Loucy (cell line): Measurements from ENCODE around the gene ACRV1.

Experiments
- H2AFZ ChIP-seq: fragments of 200-600 bp; sonication (generic); 2 replicates; pipeline ENCODE4 v1.6.0; 2016; ENCODE audit warnings: antibody characterized with exemption, mild to moderate bottlenecking, low read length, moderate library complexity
- H3F3A ChIP-seq: fragments of 200-600 bp; 2 replicates; pipeline ENCODE4 v1.6.0; 2016; ENCODE audit warnings: antibody characterized with exemption, low read depth, mild to moderate bottlenecking
- H3K27me3 ChIP-seq: fragments of 200-600 bp; sonication (generic); 2 replicates; pipeline ENCODE4 v1.6.1; 2014; ENCODE audit warnings: low read length, mild to moderate bottlenecking; ENCODE audit not compliant: insufficient read depth, poor library complexity, severe bottlenecking
- H3K36me3 ChIP-seq: fragments of 200-600 bp; sonication (generic); 2 replicates; pipeline ENCODE4 v1.6.1; 2016; ENCODE audit warnings: low read length; ENCODE audit not compliant: insufficient read depth
- H3K4me1 ChIP-seq: fragments of 200-600 bp; sonication (generic); 2 replicates; pipeline ENCODE4 v1.5.1; 2014; ENCODE audit warnings: low read length, mild to moderate bottlenecking; ENCODE audit not compliant: insufficient read depth, poor library complexity, severe bottlenecking
- H3K4me2 ChIP-seq: fragments of 200-600 bp; sonication (generic); 2 replicates; pipeline ENCODE4 v1.6.0; 2014; ENCODE audit warnings: antibody characterized with exemption, low read length, low read depth, mild to moderate bottlenecking; ENCODE audit not compliant: poor library complexity, severe bottlenecking
- H3K4me3 ChIP-seq: fragments of 200-600 bp; sonication (generic); 2 replicates; pipeline ENCODE4 v1.5.1; 2014; ENCODE audit warnings: low read length, mild to moderate bottlenecking, mixed read lengths; ENCODE audit not compliant: poor library complexity, severe bottlenecking
- H3K79me2 ChIP-seq: fragments of 200-600 bp; sonication (generic); 2 replicates; pipeline ENCODE4 v1.6.1; 2014; ENCODE audit warnings: low read length; ENCODE audit not compliant: insufficient read depth
- H3K9ac ChIP-seq: fragments of 200-600 bp; sonication (generic); 2 replicates; pipeline ENCODE4 v1.6.0; 2014; ENCODE audit warnings: mild to moderate bottlenecking, low read depth, low read length, moderate library complexity; ENCODE audit not compliant: poor library complexity, severe bottlenecking
- H3K9me2 ChIP-seq: fragments of 200-600 bp; sonication (generic); replicated peaks from 2 replicates; pipeline ENCODE4 v1.6.1; 2016; ENCODE audit warnings: low read depth, low read length, mixed read lengths
- H3K9me3 ChIP-seq: fragments of 200-600 bp; sonication (generic); 2 replicates; pipeline ENCODE4 v1.6.1; 2014; ENCODE audit warnings: mild to moderate bottlenecking, antibody characterized with exemption, low read length, low read depth; ENCODE audit not compliant: insufficient read depth
- H4K20me1 ChIP-seq: fragments of 200-600 bp; sonication (generic); 2 replicates; pipeline ENCODE4 v1.6.0; 2014; ENCODE audit warnings: antibody characterized with exemption, low read length, mild to moderate bottlenecking; ENCODE audit not compliant: insufficient read depth, poor library complexity, severe bottlenecking
- CTCF ChIP-seq: fragments of 200-600 bp; sonication (generic); conservative IDR thresholded peaks from 2 replicates; pipeline ENCODE4 v1.5.1; 2014; ENCODE audit warnings: mild to moderate bottlenecking, antibody characterized with exemption, low read length
- EZH2phosphoT487 ChIP-seq: fragments of 200-600 bp; IDR thresholded peaks from 2 replicates; pipeline ENCODE4 v1.6.1; 2018; ENCODE audit warnings: antibody characterized with exemption, mild to moderate bottlenecking, moderate library complexity, borderline replicate concordance

ACRV1 gene

GRCh38 chr11:125694951-125695350, 14.3 kb upstream of the ACRV1 start:
- Histone ChIP-seq H3K4me1 (no peaks in the 10 kb centered on the region), H3F3A (no peaks in the 10 kb centered on the region), H3K9ac (no peak overlapping the region), H4K20me1 (no peaks in the 10 kb centered on the region), H3K9me3 (no peaks in the 10 kb centered on the region), H3K9me2 (no peaks in the 10 kb centered on the region), H3K79me2 (no peaks in the 10 kb centered on the region), H3K4me2 (no peak overlapping the region), H2AFZ (no peak overlapping the region), H3K36me3 (no peaks in the 10 kb centered on the region), H3K4me3 (no peak overlapping the region), H3K27me3 (no peaks in the 10 kb centered on the region)
- no peak for TF ChIP-seq CTCF
- TF ChIP-seq EZH2phosphoT487 = no peak

DNA sequence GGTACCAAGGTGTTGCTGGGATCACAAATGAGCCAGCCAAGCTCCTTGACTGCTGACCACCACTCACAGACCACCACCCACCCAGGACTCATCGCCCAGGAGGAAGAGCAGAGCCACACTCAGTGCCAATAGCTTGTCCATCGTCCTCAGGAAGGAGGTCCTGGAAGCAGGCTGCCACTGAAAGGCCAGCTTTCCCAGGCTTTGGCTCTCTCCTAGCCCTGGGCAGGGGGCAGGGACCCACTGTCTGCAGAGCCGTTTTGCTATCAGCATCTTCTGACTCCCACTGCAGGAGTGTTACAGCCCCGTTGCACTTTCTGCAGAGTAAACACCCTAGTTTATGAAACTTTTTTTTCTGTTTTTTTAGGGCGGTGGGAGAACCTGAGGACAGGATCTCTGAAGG, 12.2 kb upstream of the ACRV1 start:
- Histone ChIP-seq H3K4me1 (no peaks in the 10 kb centered on the region), H3K9ac (no peak overlapping the region), H3K36me3 (no peaks in the 10 kb centered on the region), H3K4me2 (no peak overlapping the region), H4K20me1 (no peaks in the 10 kb centered on the region), H3F3A (no peaks in the 10 kb centered on the region), H3K4me3 (no peak overlapping the region), H2AFZ (no peak overlapping the region), H3K9me3 (no peaks in the 10 kb centered on the region), H3K27me3 (no peaks in the 10 kb centered on the region), H3K9me2 (no peaks in the 10 kb centered on the region), H3K79me2 (no peaks in the 10 kb centered on the region)
- no peak for TF ChIP-seq CTCF
- no peak for TF ChIP-seq EZH2phosphoT487

GRCh38 chr11:125690006-125690405, 9.4 kb upstream of the ACRV1 start:
- Histone ChIP-seq H3K4me3 (no peak overlapping the region), H3K4me1 (no peaks in the 10 kb centered on the region), H3K9me3 (no peaks in the 10 kb centered on the region), H3K79me2 (no peaks in the 10 kb centered on the region), H3F3A (no peaks in the 10 kb centered on the region), H2AFZ (no peak overlapping the region), H3K9me2 (no peaks in the 10 kb centered on the region), H3K27me3 (no peaks in the 10 kb centered on the region), H3K36me3 (no peaks in the 10 kb centered on the region), H3K9ac (no peak overlapping the region), H3K4me2 (no peak overlapping the region), H4K20me1 (no peaks in the 10 kb centered on the region)
- TF ChIP-seq CTCF = no peak
- no peak for TF ChIP-seq EZH2phosphoT487
